IPS-11a (cell line): ENCODE data around the gene ROBO1.

ENCODE experiments used
- H3K4me3 ChIP-seq: one replicate; pipeline ENCODE4 v1.5.1; 2013; ENCODE audit warnings: low read depth, low read length, control low read depth

ROBO1 gene

GRCh38 chr3:78604341-78604740 is 1163.5 kb downstream of the ROBO1 start:
- no peak overlapping the region for H3K4me3 ChIP-seq

GRCh38 chr3:78601249-78601648 is 1166.5 kb downstream of the ROBO1 start:
- no peak overlapping the region for H3K4me3 ChIP-seq

- H3K4me3 ChIP-seq = no peak overlapping the region
Measured at GRCh38 chr3:78589778-78590177, 1178.0 kb downstream of the ROBO1 start.

GRCh38 chr3:78588906-78589621 is 1178.7 kb downstream of the ROBO1 start:
- no peak overlapping the region for H3K4me3 ChIP-seq

GRCh38 chr3:78580681-78581080 is 1187.1 kb downstream of the ROBO1 start:
- no peak overlapping the region for H3K4me3 ChIP-seq

GRCh38 chr3:78571486-78571885 is 1196.3 kb downstream of the ROBO1 start:
- H3K4me3 ChIP-seq = no peak overlapping the region

- H3K4me3 ChIP-seq = no peak overlapping the region
Measured at GRCh38 chr3:78570496-78570895, 1197.3 kb downstream of the ROBO1 start.

GRCh38 chr3:78569804-78570203 is 1198.0 kb downstream of the ROBO1 start:
- no peak overlapping the region for H3K4me3 ChIP-seq

- no peak overlapping the region for H3K4me3 ChIP-seq
Measured at GRCh38 chr3:78565712-78566111, 1202.1 kb downstream of the ROBO1 start.

- H3K4me3 ChIP-seq = no peak overlapping the region
Measured at GRCh38 chr3:78562328-78562727, 1205.5 kb downstream of the ROBO1 start.
